CD4-positive, CD25-positive, alpha-beta regulatory T cell (primary cell): ENCODE results near the gene ATP1B2. TPM values are rescaled to one million over a fixed set of nuclear protein-coding genes. Genes with fewer than 3 reads are reported as not detected.
A peak's percentile ranks its signal among the peaks of the same experiment; 100 is the strongest.

Experiments used
- ATAC-seq, 2 donors: fragments of 150-1000 bp; cut with Tn5 transposase; one replicate each; pipeline ENCODE4 v1.10.0; 2021; ENCODE audit warnings: low read depth in 2 of 2, moderate number of reproducible peaks in 2 of 2, moderate library complexity in 1 of 2
- DNase-seq, 3 donors: peaks; one replicate each; pipeline versions ENCODE4 v3.0.0 to v3.0.0-alpha.2; 2012 to 2022; ENCODE audit warnings: mixed read lengths in 1 of 3
- H3K27ac ChIP-seq: one replicate; pipeline ENCODE4 v1.7.0; 2013; ENCODE audit warnings: mild to moderate bottlenecking, low read length; ENCODE audit not compliant: insufficient read depth, poor library complexity, severe bottlenecking
- H3K27me3 ChIP-seq: one replicate; pipeline ENCODE4 v1.7.0; 2013; ENCODE audit warnings: low read length; ENCODE audit not compliant: control insufficient read depth, insufficient read depth
- H3K36me3 ChIP-seq: one replicate; pipeline ENCODE4 v1.7.0; 2013; ENCODE audit warnings: mild to moderate bottlenecking, low read length, moderate library complexity; ENCODE audit not compliant: control insufficient read depth, insufficient read depth
- H3K4me1 ChIP-seq: 2 replicates; pipeline ENCODE4 v1.7.0; 2013; ENCODE audit warnings: mild to moderate bottlenecking, low read length; ENCODE audit not compliant: insufficient read depth, control insufficient read depth, poor library complexity, severe bottlenecking
- H3K4me3 ChIP-seq: one replicate; pipeline ENCODE4 v1.7.0; 2013; ENCODE audit warnings: low read depth, mild to moderate bottlenecking, low read length, moderate library complexity
- H3K9me3 ChIP-seq, 2 experiments: 1 replicate in 1 of 2; 2 replicates in 1 of 2; pipeline ENCODE4 v1.7.0; 2013; ENCODE audit warnings: low read length in 2 of 2, mild to moderate bottlenecking in 1 of 2, moderate library complexity in 1 of 2; ENCODE audit not compliant: control insufficient read depth in 2 of 2
- H3K27ac Mint-ChIP-seq, 3 donors: one replicate each; pipeline ENCODE4 v1.8.0; 2020 to 2022; ENCODE audit warnings: mild to moderate bottlenecking in 3 of 3, mixed read lengths in 3 of 3, moderate library complexity in 2 of 3
- H3K27me3 Mint-ChIP-seq: one replicate; pipeline ENCODE4 v1.8.0; 2022; ENCODE audit warnings: mild to moderate bottlenecking, mixed read lengths
- H3K36me3 Mint-ChIP-seq: one replicate; pipeline ENCODE4 v1.8.0; 2020; ENCODE audit warnings: mixed read lengths
- H3K4me1 Mint-ChIP-seq, 4 donors: one replicate each; pipeline ENCODE4 v1.8.0; 2020 to 2022; ENCODE audit warnings: mixed read lengths in 4 of 4, mild to moderate bottlenecking in 1 of 4
- H3K4me3 Mint-ChIP-seq, 4 donors: one replicate each; pipeline ENCODE4 v1.8.0; 2020 to 2022; ENCODE audit warnings: mild to moderate bottlenecking in 4 of 4, mixed read lengths in 4 of 4, moderate library complexity in 3 of 4
- H3K9me3 Mint-ChIP-seq, 7 donors: one replicate each; pipeline ENCODE4 v1.8.0; 2020 to 2022; ENCODE audit warnings: mixed read lengths in 7 of 7, mild to moderate bottlenecking in 3 of 7, moderate library complexity in 2 of 7
- polyA plus RNA-seq, 4 donors: library from polyadenylated mRNA; unstranded; fragments of 300-500 nt; fragmentation: Illumina TruSeq; gene quantifications; one replicate each; pipeline ENCODE4 v1.2.3, GENCODE V29; 2021
- total RNA-seq: library from RNA; stranded (reverse); gene quantifications from one replicate; pipeline ENCODE4 v1.2.3, GENCODE V29; 2022

The ATP1B2 gene
- total and polyA plus RNA-seq, 5 donors from 2014 or later = not detected

DNA sequence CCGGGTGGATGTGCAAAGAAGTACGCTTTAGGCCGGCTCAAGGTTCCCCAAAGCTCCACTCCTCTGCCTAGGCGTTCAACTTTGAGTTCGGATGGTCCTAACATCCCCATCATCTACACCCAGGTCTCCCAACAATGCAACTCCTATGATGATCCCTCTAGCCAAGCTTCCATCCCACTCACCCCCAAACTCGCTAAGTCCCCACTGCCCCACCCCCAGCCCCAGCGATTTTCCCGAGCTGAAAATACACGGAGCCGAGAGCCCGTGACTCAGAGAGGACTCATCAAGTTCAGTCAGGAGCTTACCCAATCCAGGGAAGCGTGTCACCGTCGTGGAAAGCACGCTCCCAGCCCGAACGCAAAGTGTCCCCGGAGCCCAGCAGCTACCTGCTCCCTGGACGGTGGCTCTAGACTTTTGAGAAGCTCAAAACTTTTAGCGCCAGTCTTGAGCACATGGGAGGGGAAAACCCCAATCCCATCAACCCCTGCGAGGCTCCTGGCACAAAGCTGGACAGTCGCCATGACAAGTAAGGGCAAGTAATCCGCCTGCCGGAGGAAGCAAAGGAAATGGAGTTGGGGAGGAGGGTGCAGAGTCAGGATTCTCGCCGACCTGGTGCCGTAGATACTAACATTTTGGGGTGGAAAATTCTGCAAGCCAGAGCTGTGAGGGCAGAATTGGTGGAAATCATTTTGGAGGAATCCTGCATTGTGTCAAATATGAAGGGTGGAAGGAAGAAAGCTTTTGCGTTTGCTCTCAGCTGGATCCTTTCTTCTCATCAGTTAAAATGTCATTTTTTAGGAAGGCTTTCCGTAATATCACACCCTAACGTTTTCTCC is 36.6 kb downstream of the ATP1B2 start, which contains the start of gene TP53:
Gene TP53, minus strand, starts transcription at position 419 of the 836 bp plus-strand sequence. CDS start 10,896 bp downstream, outside the sequence.
- Histone ChIP-seq H3K36me3 (no peaks in the 10 kb centered on the region), H3K27me3 (no peaks in the 10 kb centered on the region), H3K27ac (peak within 1 kb of the TSS; percentile 96), H3K4me1 (peaks cover 35% of the 10 kb centered on the region), H3K9me3 (no peaks in the 10 kb centered on the region), H3K4me3 (peak within 1 kb of the TSS; percentile 98)
- Mint-ChIP-seq H3K36me3 (peaks cover 7% of the 10 kb centered on the region), H3K4me1 (peaks cover 9 to 61% (median 33%) of the 10 kb centered on the region in 4 donors), H3K27ac (peak within 1 kb of the TSS; percentile 99 to 100 (median 99)), H3K4me3 (peak within 1 kb of the TSS; percentile 96 to 99 (median 97)), H3K9me3 (no peaks in the 10 kb centered on the region), H3K27me3 (peaks cover 7% of the 10 kb centered on the region)
- ATAC-seq (peak; percentile 48 to 54), DNase-seq (peak; percentile 86 to 96 (median 90))

DNA sequence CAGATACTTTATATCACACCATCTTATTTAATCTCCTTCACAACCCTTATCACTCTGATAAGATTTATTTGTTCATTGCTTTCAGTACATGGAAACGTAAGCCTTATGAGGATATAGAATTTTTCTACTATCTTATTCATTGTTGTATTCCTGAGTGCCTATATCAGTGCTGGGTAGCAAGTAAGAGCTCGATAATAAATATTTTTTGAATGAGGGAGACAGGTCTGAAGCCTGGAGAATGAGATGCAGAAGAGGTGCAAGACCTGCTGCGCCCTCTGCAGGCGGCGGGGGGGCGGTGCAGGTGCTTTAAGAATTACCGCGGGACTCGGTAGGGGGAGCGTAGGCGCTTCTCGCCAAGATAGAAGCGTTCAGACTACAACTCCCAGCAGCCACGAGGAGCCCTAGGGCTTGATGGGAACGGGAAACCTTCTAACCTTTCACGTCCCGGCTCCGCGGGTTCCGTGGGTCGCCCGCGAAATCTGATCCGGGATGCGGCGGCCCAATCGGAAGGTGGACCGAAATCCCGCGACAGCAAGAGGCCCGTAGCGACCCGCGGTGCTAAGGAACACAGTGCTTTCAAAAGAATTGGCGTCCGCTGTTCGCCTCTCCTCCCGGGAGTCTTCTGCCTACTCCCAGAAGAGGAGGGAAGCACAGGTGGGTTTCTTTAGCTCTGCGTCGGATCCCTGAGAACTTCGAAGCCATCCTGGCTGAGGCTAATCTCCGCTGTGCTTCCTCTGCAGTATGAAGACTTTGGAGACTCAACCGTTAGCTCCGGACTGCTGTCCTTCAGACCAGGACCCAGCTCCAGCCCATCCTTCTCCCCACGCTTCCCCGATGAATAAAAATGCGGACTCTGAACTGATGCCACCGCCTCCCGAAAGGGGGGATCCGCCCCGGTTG is 37.4 kb downstream of the ATP1B2 start, which contains the start of gene WRAP53:
Gene WRAP53, plus strand, starts transcription at position 570 of the 900 bp plus-strand sequence. Its CDS starts 172 bp downstream, at position 742.
- H3K36me3 Mint-ChIP-seq = peaks cover 11% of the 10 kb centered on the region
- Histone ChIP-seq H3K4me1 (peaks cover 35% of the 10 kb centered on the region), H3K36me3 (no peaks in the 10 kb centered on the region), H3K9me3 (no peaks in the 10 kb centered on the region), H3K27me3 (no peaks in the 10 kb centered on the region), H3K27ac (peak within 1 kb of the TSS; percentile 96), H3K4me3 (peak within 1 kb of the TSS; percentile 98)
- H3K4me1 Mint-ChIP-seq = peaks cover 9 to 56% (median 31%) of the 10 kb centered on the region in 4 donors
- no peaks in the 10 kb centered on the region for H3K9me3 Mint-ChIP-seq
- peak within 1 kb of the TSS; percentile 99 to 100 (median 99) for H3K27ac Mint-ChIP-seq
- DNase-seq = peak; percentile 90 to 98 (median 95)
- peak; percentile 83 to 86 for ATAC-seq
- H3K27me3 Mint-ChIP-seq = peaks cover 7% of the 10 kb centered on the region
- peak within 1 kb of the TSS; percentile 96 to 99 (median 97) for H3K4me3 Mint-ChIP-seq

DNA sequence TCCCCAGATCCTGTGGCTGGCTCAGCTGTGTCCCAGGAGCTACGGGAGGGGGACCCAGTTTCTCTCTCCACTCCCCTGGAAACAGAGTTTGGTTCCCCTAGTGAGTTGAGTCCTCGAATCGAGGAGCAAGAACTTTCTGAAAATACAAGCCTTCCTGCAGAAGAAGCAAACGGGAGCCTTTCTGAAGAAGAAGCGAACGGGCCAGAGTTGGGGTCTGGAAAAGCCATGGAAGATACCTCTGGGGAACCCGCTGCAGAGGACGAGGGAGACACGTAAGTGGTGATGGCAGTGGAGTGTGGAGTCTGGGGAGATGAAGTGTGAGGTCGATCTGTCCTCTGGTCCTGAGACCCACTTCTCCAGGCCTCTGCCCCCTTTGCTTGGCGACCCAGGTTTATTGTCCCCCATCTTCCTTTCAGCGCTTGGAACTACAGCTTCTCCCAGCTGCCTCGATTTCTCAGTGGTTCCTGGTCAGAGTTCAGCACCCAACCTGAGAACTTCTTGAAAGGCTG is 38.1 kb downstream of the ATP1B2 start:
- Mint-ChIP-seq H3K4me3 (peak overlapping the region; percentile 96 to 99 (median 97)), H3K9me3 (no peaks in the 10 kb centered on the region), H3K27me3 (peaks cover 7% of the 10 kb centered on the region), H3K27ac (peak overlapping the region in 2 of 3 donors; percentile 73 to 100), H3K4me1 (peaks cover 9 to 53% (median 30%) of the 10 kb centered on the region in 4 donors), H3K36me3 (peaks cover 11% of the 10 kb centered on the region)
- peaks cover 3% of the 10 kb centered on the region for H3K36me3 ChIP-seq
- ATAC-seq (no peak), DNase-seq (no peak)
- H3K9me3 ChIP-seq = no peaks in the 10 kb centered on the region
- H3K27ac ChIP-seq = peak overlapping the region; percentile 71
- no peaks in the 10 kb centered on the region for H3K27me3 ChIP-seq
- peak overlapping the region; percentile 98 for H3K4me3 ChIP-seq
- peaks cover 35% of the 10 kb centered on the region for H3K4me1 ChIP-seq

DNA sequence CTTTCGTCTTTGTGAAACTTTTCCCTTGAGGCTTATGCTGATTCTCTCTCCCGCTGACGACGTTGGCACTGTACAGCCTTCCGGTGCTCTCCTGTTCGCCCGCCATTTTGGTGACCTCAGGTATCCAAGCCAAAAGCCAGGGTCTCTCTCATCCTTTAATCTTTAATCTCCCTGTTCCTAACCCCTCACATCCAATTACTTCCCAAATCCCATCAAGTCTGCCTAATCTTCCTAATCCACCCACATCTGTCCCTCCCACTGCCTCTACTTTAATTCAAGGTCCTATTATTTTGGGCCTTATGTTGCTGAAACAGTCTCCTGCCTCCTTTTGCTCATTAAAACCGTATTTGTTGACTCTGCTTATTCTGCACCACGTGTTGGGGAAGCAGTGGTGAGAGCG is 44.9 kb downstream of the ATP1B2 start:
- H3K4me1 ChIP-seq = no peaks in the 10 kb centered on the region
- no peak overlapping the region for H3K27ac ChIP-seq
- no peaks in the 10 kb centered on the region for H3K27me3 ChIP-seq
- H3K36me3 ChIP-seq = peaks cover 13% of the 10 kb centered on the region
- H3K4me1 Mint-ChIP-seq = peaks cover 0 to 5% (median 2%) of the 10 kb centered on the region in 4 donors
- peaks cover 3% of the 10 kb centered on the region for H3K27me3 Mint-ChIP-seq
- DNase-seq (no peak), ATAC-seq (no peak)
- H3K9me3 ChIP-seq = no peaks in the 10 kb centered on the region
- no peaks in the 10 kb centered on the region for H3K9me3 Mint-ChIP-seq
- no peak overlapping the region for H3K4me3 ChIP-seq
- peak overlapping the region in 2 of 3 donors; percentile 17 to 23 for H3K27ac Mint-ChIP-seq
- no peak overlapping the region for H3K4me3 Mint-ChIP-seq
- peaks cover 29% of the 10 kb centered on the region for H3K36me3 Mint-ChIP-seq

DNA sequence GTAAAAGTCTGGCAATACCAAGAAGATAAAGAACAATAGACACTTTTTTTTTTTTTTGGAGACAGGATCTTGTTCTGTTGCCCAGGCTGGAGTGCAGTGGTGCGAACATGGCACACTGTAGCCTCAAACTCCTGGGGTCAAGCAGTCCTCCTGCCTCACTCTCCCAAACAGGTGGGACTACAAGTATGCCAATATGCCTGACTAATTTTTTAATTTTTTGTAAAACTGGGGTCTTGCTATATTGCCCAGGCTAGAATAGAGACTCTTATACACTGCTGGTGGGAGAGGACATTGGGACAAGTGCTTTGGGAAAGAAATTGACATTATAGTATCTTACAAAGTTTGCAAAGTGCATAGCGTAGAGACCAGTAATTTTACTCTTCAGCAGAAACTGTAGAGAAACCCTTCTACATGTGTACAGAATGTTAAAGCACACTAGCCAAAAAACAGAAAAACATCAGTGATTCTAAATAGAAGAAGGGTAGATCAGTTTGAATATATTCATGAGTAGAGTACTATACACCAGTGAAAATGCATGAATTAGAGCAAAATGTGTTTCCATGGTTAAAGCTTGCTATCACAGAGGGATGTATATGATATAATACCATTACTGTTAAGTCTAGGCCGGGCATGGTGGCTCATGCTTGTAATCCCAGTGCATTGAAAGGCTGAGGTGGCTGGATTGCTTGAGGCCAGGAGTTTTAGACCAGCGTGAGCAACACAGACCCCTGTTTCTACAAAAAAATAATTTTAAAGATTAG is 47.3 kb downstream of the ATP1B2 start:
- no peak overlapping the region for H3K4me3 ChIP-seq
- Mint-ChIP-seq H3K36me3 (peaks cover 39% of the 10 kb centered on the region), H3K9me3 (no peaks in the 10 kb centered on the region), H3K27ac (no peak overlapping the region), H3K27me3 (peaks cover 5% of the 10 kb centered on the region), H3K4me3 (no peak overlapping the region), H3K4me1 (peaks cover 0 to 5% (median 2%) of the 10 kb centered on the region in 4 donors)
- DNase-seq (no peak), ATAC-seq (no peak)
- peaks cover 26% of the 10 kb centered on the region for H3K36me3 ChIP-seq
- H3K27ac ChIP-seq = no peak overlapping the region
- no peaks in the 10 kb centered on the region for H3K27me3 ChIP-seq
- no peaks in the 10 kb centered on the region for H3K4me1 ChIP-seq
- no peaks in the 10 kb centered on the region for H3K9me3 ChIP-seq

DNA sequence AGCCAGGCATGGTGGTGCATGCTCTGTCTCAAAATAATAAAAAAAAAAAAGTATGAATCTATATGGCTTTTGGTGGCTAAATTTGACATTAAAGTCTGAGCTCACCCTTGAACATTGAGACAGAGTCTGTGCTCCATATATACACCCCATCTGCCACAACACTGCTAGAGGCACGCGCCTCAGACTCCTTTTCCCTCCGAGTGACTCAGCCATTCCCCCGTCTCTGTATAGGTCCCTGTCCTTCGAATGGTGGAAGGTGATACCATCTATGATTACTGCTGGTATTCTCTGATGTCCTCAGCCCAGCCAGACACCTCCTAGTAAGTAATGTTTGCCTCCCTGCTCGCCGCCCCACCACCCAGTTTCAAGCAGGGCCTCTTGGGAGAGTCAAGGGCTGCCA is 49.8 kb downstream of the ATP1B2 start:
- Histone ChIP-seq H3K9me3 (no peaks in the 10 kb centered on the region), H3K36me3 (peaks cover 19% of the 10 kb centered on the region), H3K27ac (no peak overlapping the region), H3K27me3 (no peaks in the 10 kb centered on the region), H3K4me3 (no peak overlapping the region), H3K4me1 (peaks cover 14% of the 10 kb centered on the region)
- H3K27ac Mint-ChIP-seq = no peak overlapping the region
- H3K27me3 Mint-ChIP-seq = peaks cover 21% of the 10 kb centered on the region
- DNase-seq = no peak
- no peaks in the 10 kb centered on the region for H3K9me3 Mint-ChIP-seq
- H3K36me3 Mint-ChIP-seq = peaks cover 33% of the 10 kb centered on the region
- ATAC-seq = no peak
- H3K4me1 Mint-ChIP-seq = peaks cover 0 to 15% (median 3%) of the 10 kb centered on the region in 4 donors
- peak overlapping the region in 1 of 4 donors; percentile 65 for H3K4me3 Mint-ChIP-seq

DNA sequence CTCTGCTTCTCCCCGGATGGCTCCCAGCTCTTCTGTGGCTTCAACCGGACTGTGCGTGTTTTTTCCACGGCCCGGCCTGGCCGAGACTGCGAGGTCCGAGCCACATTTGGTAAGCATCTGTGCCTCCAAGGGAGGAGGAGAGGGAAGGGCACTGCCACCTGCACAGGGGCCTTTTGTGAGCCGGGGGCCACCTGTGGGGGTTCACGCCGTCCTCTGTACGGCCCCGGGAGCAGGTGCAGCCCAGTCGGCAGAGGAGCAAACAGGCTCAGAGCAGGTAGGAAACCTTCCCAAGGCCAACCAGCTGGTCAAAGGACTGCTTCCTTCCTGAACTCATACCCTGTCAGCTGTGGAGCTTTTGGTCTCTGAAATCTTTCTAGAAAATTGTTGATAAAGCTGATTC is 51.0 kb downstream of the ATP1B2 start:
- peaks cover 4% of the 10 kb centered on the region for H3K27me3 ChIP-seq
- H3K36me3 Mint-ChIP-seq = peaks cover 24% of the 10 kb centered on the region
- no peak overlapping the region for H3K4me3 ChIP-seq
- peaks cover 14% of the 10 kb centered on the region for H3K4me1 ChIP-seq
- peaks cover 15% of the 10 kb centered on the region for H3K36me3 ChIP-seq
- H3K4me1 Mint-ChIP-seq = peaks cover 0 to 24% (median 5%) of the 10 kb centered on the region in 4 donors
- ATAC-seq = no peak
- no peak for DNase-seq
- H3K27me3 Mint-ChIP-seq = peaks cover 32% of the 10 kb centered on the region
- H3K27ac Mint-ChIP-seq = no peak overlapping the region
- H3K27ac ChIP-seq = no peak overlapping the region
- no peak overlapping the region for H3K4me3 Mint-ChIP-seq
- H3K9me3 Mint-ChIP-seq = no peaks in the 10 kb centered on the region
- H3K9me3 ChIP-seq = no peaks in the 10 kb centered on the region
